Bronchial epithelial cell (primary cell): ENCODE data around the gene HSDL1. TPM values are rescaled to one million over a fixed set of nuclear protein-coding genes. Genes with fewer than 3 reads are reported as not detected.

Experiments used
- DNase-seq: peaks from one replicate; pipeline ENCODE4 v3.0.0-alpha.2; 2010; ENCODE audit warnings: low read depth
- FAIRE-seq: peaks from 2 replicates; lab custom pipeline; 2011; peaks lifted over from hg19 to GRCh38; lab: Jason Lieb, UNC
- H3K27me3 ChIP-seq: 2 replicates; pipeline ENCODE4 v1.5.1; 2011; ENCODE audit warnings: low read length; ENCODE audit not compliant: control insufficient read depth, insufficient read depth
- H3K36me3 ChIP-seq: 2 replicates; pipeline ENCODE4 v1.5.1; 2011; ENCODE audit warnings: low read length; ENCODE audit not compliant: control insufficient read depth, insufficient read depth
- H3K4me3 ChIP-seq: 2 replicates; pipeline ENCODE4 v1.5.1; 2011; ENCODE audit warnings: mild to moderate bottlenecking, low read depth, low read length, control low read depth
- CTCF ChIP-seq: IDR thresholded peaks from 2 replicates; pipeline ENCODE4 v1.5.1; 2011; ENCODE audit warnings: mild to moderate bottlenecking, moderate library complexity, low read length, control low read depth, inconsistent platforms; ENCODE audit not compliant: insufficient read depth, severe bottlenecking
- total RNA-seq: library from RNA; depleted of rRNA; stranded (reverse); fragments of >200 nt; gene quantifications from 2 replicates; pipeline ENCODE4 v1.2.1, GENCODE V29; 2014

HSDL1 gene
- total RNA-seq, 1 donor from 2014 or later: 36.3 TPM

DNA sequence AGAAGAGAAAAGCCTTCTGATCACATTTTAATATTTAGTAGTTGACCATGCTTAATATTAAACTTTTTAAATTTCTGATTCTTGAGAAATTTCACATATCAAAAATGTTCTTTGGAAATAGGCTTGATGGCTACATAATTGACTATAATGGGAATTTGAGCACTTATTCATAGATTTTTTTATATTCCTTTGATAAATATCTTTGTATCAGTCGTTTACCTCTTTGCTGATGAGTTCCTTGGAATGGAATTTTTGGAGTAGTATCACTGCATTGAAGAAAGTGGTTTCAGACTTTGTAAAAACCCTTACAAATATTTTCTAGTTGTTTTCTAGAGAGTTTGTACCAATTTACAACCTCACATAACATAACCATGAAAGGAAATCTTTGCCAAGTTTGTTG, 14.8 kb upstream of the HSDL1 start:
- no peaks in the 10 kb centered on the region for H3K36me3 ChIP-seq
- no peak for FAIRE-seq

DNA sequence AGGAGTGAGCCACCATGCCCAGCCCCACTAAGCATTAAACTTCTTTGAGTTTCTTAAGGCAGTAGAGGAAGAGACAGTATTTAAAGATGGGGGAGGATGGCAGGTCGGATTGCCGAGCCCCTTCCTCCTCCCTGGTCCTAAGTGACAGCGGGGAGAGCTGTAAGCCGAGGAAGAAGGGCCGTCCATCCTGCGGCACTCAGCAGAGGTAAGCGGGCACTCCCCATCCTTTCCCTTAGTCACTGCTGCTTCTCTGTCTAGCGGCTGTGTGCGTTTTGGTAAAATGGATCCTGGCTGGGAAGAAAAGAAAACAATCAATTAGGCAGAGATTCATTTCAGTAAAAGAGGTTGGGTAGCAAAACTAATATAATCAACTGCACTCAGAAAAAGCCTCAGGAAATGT, 14.0 kb upstream of the HSDL1 start:
- Histone ChIP-seq H3K36me3 (no peaks in the 10 kb centered on the region), H3K27me3 (peaks cover 5% of the 10 kb centered on the region), H3K4me3 (no peak overlapping the region)
- TF ChIP-seq CTCF: no peak
- DNase-seq (no peak), FAIRE-seq (no peak)

More for the DNA sequence above, 14.8 kb upstream of the HSDL1 start:
- H3K27me3 ChIP-seq: peaks cover 5% of the 10 kb centered on the region
- H3K4me3 ChIP-seq: no peak overlapping the region
- no peak for DNase-seq
- no peak for TF ChIP-seq CTCF

DNA sequence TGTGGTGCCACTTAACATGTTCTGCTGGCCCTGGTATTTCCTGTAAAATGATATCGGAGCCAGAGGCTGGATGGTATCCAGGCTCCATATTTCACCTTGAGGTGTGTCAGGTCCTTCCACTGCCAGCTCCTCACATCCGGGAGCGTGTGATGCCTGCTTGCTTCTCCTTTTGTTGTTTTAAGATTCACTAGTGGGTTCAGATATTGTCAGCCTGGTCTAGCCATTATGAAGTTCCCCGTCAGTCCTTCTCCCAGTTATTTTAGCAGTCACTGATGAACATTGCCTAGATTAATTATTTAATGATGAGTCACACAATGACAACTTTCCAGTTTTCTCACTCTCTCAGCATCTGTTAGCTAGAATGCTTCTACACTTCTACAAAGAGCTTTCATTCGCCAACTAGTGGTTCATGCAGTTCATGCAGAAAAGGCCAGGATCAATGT, 11.4 kb upstream of the HSDL1 start:
- TF ChIP-seq CTCF: no peak
- FAIRE-seq (no peak), DNase-seq (peak; percentile 72)
- Histone ChIP-seq H3K36me3 (no peaks in the 10 kb centered on the region), H3K4me3 (no peak overlapping the region), H3K27me3 (peaks cover 5% of the 10 kb centered on the region)

DNA sequence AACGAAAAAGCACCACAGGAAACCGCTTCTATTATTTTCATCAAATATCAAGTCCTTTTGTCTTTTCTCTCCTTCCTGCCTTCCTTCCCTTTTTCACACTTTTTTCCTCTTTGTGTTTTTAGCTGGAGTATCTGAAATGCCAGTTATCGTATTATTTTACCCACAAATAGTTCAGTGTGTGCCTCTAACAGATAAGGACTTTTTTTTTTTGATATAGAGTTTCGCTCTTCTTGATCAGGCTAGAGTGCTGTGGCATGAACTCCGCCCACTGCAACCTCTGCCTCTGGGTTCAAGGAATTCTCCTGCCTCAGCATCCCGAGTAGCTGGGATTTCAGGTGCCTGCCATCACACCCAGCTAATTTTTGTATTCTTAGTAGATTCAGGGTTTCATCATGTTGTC, 10.8 kb upstream of the HSDL1 start:
- peaks cover 3% of the 10 kb centered on the region for H3K27me3 ChIP-seq
- no peak for TF ChIP-seq CTCF
- no peaks in the 10 kb centered on the region for H3K36me3 ChIP-seq
- DNase-seq: no peak
- no peak overlapping the region for H3K4me3 ChIP-seq
- no peak for FAIRE-seq

- FAIRE-seq (no peak), DNase-seq (no peak)
- Histone ChIP-seq H3K36me3 (no peaks in the 10 kb centered on the region), H3K27me3 (peaks cover 3% of the 10 kb centered on the region), H3K4me3 (no peak overlapping the region)
- TF ChIP-seq CTCF: no peak
These were observed 10.2 kb upstream of the HSDL1 start for GRCh38 chr16:84155226-84155625.

- no peak for TF ChIP-seq CTCF
- H3K36me3 ChIP-seq: no peaks in the 10 kb centered on the region
- DNase-seq: no peak
- H3K27me3 ChIP-seq: peaks cover 2% of the 10 kb centered on the region
- no peak overlapping the region for H3K4me3 ChIP-seq
- no peak for FAIRE-seq
These were observed 8.8 kb upstream of the HSDL1 start for GRCh38 chr16:84153660-84154214.
